GM06990 (cell line): ENCODE results near the gene AKR1C8.
"Not testable (repeated sequence)": the region's sequence is repeated elsewhere in the genome, so short reads cannot be mapped to it uniquely, and the experiment has no call there.

Experiments used
- DNase-seq: peaks from one replicate; pipeline ENCODE4 v3.0.0-alpha.2; 2011; ENCODE audit not compliant: insufficient read length; ENCODE audit errors: extremely low read depth
- H3K27me3 ChIP-seq: replicated peaks from 2 replicates; pipeline ENCODE4 v1.6.0; 2011; ENCODE audit warnings: low read length; ENCODE audit not compliant: control insufficient read depth, insufficient read depth
- H3K36me3 ChIP-seq: 2 replicates; pipeline ENCODE4 v1.5.1; 2011; ENCODE audit warnings: low read length; ENCODE audit not compliant: control insufficient read depth, insufficient read depth
- H3K4me3 ChIP-seq: replicated peaks from 2 replicates; pipeline ENCODE4 v1.5.1; 2011; ENCODE audit warnings: low read depth, mild to moderate bottlenecking, control low read depth, low read length
- CTCF ChIP-seq: IDR thresholded peaks from 2 replicates; pipeline ENCODE4 v1.5.1; 2011; ENCODE audit warnings: low read length, control low read depth, mild to moderate bottlenecking, inconsistent platforms; ENCODE audit not compliant: insufficient read depth, poor library complexity, severe bottlenecking

AKR1C8 gene

DNA sequence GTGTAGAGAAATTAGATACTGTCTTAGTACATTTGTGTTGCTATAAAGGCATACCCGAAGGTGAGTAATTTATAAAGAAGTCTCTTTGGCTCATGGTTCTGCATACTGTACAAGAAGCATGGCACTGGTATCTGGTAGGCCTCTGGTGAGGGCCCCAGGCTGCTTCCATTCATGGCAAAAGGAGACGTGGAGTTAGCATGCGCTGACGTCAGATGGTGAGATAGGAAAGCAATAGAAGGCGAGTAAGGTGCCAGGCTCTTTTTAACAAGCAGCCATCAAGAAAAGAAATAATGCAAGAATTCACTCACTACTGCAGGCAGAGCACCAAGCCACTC, 38.1 kb downstream of the AKR1C8 start:
- H3K4me3 ChIP-seq, result no peak overlapping the region
- TF ChIP-seq CTCF, result no peak
- no peaks in the 10 kb centered on the region for H3K36me3 ChIP-seq
- no peak for DNase-seq
- H3K27me3 ChIP-seq, result no peaks in the 10 kb centered on the region

DNA sequence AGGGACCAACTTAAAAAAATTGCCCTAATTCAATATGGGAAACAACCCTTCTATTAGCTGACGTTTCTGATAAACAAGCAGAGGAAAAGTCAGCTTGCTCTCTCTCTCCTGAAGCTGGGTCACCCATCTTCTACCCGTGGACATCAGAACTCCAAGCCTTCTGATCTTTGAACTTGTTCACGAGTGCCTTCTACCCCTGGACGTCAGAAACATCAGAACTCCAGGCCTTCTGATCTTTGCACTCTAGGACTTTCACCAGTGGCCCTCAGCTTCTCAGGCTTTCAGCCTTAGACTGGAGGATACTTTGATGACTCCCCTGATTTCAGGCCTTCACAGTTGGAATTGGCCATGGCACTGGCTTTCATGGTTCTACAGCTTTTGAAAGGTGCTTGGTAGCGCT, 41.8 kb downstream of the AKR1C8 start:
- no peak for DNase-seq

GRCh38 chr10:5142199-5142598, 42.8 kb downstream of the AKR1C8 start:
- no peak for DNase-seq
- TF ChIP-seq CTCF, result no peak
- Histone ChIP-seq H3K36me3 (no peaks in the 10 kb centered on the region), H3K4me3 (no peak overlapping the region), H3K27me3 (no peaks in the 10 kb centered on the region)

More for the DNA sequence above, 41.8 kb downstream of the AKR1C8 start:
- no peak overlapping the region for H3K4me3 ChIP-seq
- H3K27me3 ChIP-seq, result no peaks in the 10 kb centered on the region
- no peak for TF ChIP-seq CTCF
- H3K36me3 ChIP-seq, result no peaks in the 10 kb centered on the region

- not testable (repeated sequence) for H3K27me3 ChIP-seq, H3K36me3 ChIP-seq, DNase-seq
Measured at GRCh38 chr10:5137699-5138098, 47.3 kb downstream of the AKR1C8 start.

GRCh38 chr10:5136468-5137087, 48.4 kb downstream of the AKR1C8 start:
- DNase-seq, result no peak
- no peaks in the 10 kb centered on the region for H3K27me3 ChIP-seq
- no peaks in the 10 kb centered on the region for H3K36me3 ChIP-seq
- H3K4me3 ChIP-seq, result no peak overlapping the region
- no peak for TF ChIP-seq CTCF

More at GRCh38 chr10:5137699-5138098, 47.3 kb downstream of the AKR1C8 start:
- not testable (repeated sequence) for H3K4me3 ChIP-seq

DNA sequence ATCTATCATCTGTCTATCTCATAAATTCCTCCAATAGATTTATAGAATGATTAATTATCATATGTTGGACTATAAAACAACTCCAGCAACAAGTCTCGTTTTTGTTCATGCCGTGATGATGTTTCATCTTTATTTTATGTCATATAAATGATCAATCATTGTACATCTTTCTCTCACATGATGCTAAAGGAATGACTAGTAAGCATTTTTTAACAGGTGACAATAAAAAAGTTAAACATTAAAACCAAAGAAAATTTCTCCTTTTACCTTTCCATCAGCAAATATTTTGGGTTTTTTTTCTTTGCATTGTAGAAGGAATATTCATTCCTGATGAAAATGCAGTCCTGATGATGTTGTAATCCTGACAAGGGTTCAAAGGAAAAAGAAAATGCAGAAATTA, 49.4 kb downstream of the AKR1C8 start:
- no peak for DNase-seq
- no peaks in the 10 kb centered on the region for H3K27me3 ChIP-seq
- no peak overlapping the region for H3K4me3 ChIP-seq
- no peak for TF ChIP-seq CTCF
- H3K36me3 ChIP-seq, result no peaks in the 10 kb centered on the region
